Endothelial cell of umbilical vein (primary cell): ENCODE results near the gene PADI1. TPM values are rescaled to one million over a fixed set of nuclear protein-coding genes. Genes with fewer than 3 reads are reported as not detected.

Experiments
- BruUV-seq: library from RNA; stranded (reverse); fragments of 400-500 nt; replicated peaks from 2 replicates; lab custom pipeline; 2021; lab: Mats Ljungman, UMichigan
- CTCF ChIA-PET: fragments of 300-600, 350-600 bp; sonication (Branson Sonifier 250); formaldehyde crosslinking; loops from one replicate; lab custom pipeline; 2021; ENCODE audit warnings: antibody characterized with exemption, inconsistent platforms; lab: Charles Lee
- POLR2A ChIA-PET: fragments of 300-600, 350-600 bp; sonication (Branson Sonifier 250); formaldehyde crosslinking; loops from one replicate; lab custom pipeline; 2021; ENCODE audit warnings: antibody characterized with exemption, inconsistent platforms; lab: Charles Lee
- DNase-seq: peaks from one replicate; pipeline ENCODE4 v3.0.0-alpha.2; 2011; ENCODE audit warnings: low read depth, low spot score
- FAIRE-seq: peaks from 2 replicates; lab custom pipeline; 2011; peaks lifted over from hg19 to GRCh38; lab: Jason Lieb, UNC
- H2AFZ ChIP-seq: 2 replicates; pipeline ENCODE4 v1.6.0; 2012; ENCODE audit warnings: low read depth, low read length, control low read depth, inconsistent platforms
- H3K27ac ChIP-seq: 2 replicates; pipeline ENCODE4 v1.5.1; 2011; ENCODE audit warnings: low read depth, mild to moderate bottlenecking, control low read depth, low read length, moderate library complexity; ENCODE audit not compliant: insufficient read depth
- H3K27me3 ChIP-seq, 2 experiments: 2 replicates each; pipeline versions ENCODE4 v1.6.0 to v1.6.1; 2011; ENCODE audit warnings: low read length in 2 of 2, mixed read lengths in 1 of 2; ENCODE audit not compliant: control insufficient read depth in 2 of 2, insufficient read depth in 2 of 2
- H3K36me3 ChIP-seq, 2 experiments: 2 replicates in 1 of 2; 3 replicates in 1 of 2; pipeline ENCODE4 v1.5.1; 2011; ENCODE audit warnings: low read length in 2 of 2, mild to moderate bottlenecking in 1 of 2, moderate library complexity in 1 of 2; ENCODE audit not compliant: control insufficient read depth in 2 of 2, insufficient read depth in 2 of 2; ENCODE audit errors: extremely low read depth in 1 of 2
- H3K4me1 ChIP-seq: 3 replicates; pipeline ENCODE4 v1.5.1; 2011; ENCODE audit warnings: mild to moderate bottlenecking, low read length; ENCODE audit not compliant: control insufficient read depth, insufficient read depth; ENCODE audit errors: extremely low read depth
- H3K4me2 ChIP-seq: 2 replicates; pipeline ENCODE4 v1.6.1; 2011; ENCODE audit warnings: low read length, control low read depth, mixed read lengths; ENCODE audit not compliant: insufficient read depth
- H3K4me3 ChIP-seq, 3 experiments: fragments of 200-600 bp in 1 of 3; sonication (generic), shearing (Covaris generic) in 1 of 3; replicated peaks in 1 of 3; 2 replicates each; pipeline ENCODE4 v1.5.1; 2011 to 2016; ENCODE audit warnings: control low read depth in 3 of 3, low read length in 3 of 3, mild to moderate bottlenecking in 2 of 3, inconsistent platforms in 1 of 3, low read depth in 1 of 3, moderate library complexity in 1 of 3; ENCODE audit not compliant: insufficient read depth in 1 of 3
- H3K79me2 ChIP-seq: 2 replicates; pipeline ENCODE4 v1.6.0; 2012; ENCODE audit warnings: low read length, inconsistent platforms; ENCODE audit not compliant: control insufficient read depth, insufficient read depth
- H3K9ac ChIP-seq: replicated peaks from 2 replicates; pipeline ENCODE3; 2011; ENCODE audit warnings: low read length, control low read depth; ENCODE audit not compliant: insufficient read depth; ENCODE audit errors: extremely low read depth
- H3K9me1 ChIP-seq: replicated peaks from 3 replicates; pipeline ENCODE4 v1.6.0; 2011; ENCODE audit warnings: mild to moderate bottlenecking, low read length; ENCODE audit not compliant: control insufficient read depth, insufficient read depth; ENCODE audit errors: extremely low read depth
- H3K9me3 ChIP-seq: replicated peaks from 2 replicates; pipeline ENCODE4 v1.5.1; 2012; ENCODE audit warnings: low read length, inconsistent platforms; ENCODE audit not compliant: control insufficient read depth, insufficient read depth
- H4K20me1 ChIP-seq: replicated peaks from 2 replicates; pipeline ENCODE3; 2011; ENCODE audit warnings: mild to moderate bottlenecking, low read length; ENCODE audit not compliant: control insufficient read depth, insufficient read depth; ENCODE audit errors: extremely low read depth
- FOS ChIP-seq: IDR thresholded peaks from 2 replicates; pipeline ENCODE4 v1.6.1; 2011; ENCODE audit warnings: mild to moderate bottlenecking, low read length, moderate library complexity, borderline replicate concordance; ENCODE audit not compliant: insufficient read depth
- GATA2 ChIP-seq: IDR thresholded peaks from 2 replicates; pipeline ENCODE4 v1.7.0; 2011; ENCODE audit warnings: low read depth, mild to moderate bottlenecking, moderate library complexity, mixed read lengths, low read length; ENCODE audit not compliant: insufficient read length, insufficient read depth
- JUN ChIP-seq: IDR thresholded peaks from 2 replicates; pipeline ENCODE4 v1.6.1; 2011; ENCODE audit warnings: borderline replicate concordance, low read depth; ENCODE audit not compliant: insufficient read length, insufficient read depth
- POLR2A ChIP-seq: IDR thresholded peaks from 2 replicates; pipeline ENCODE4 v1.6.1; 2012; ENCODE audit warnings: low read depth, mild to moderate bottlenecking, control low read depth, low read length
- dilution Hi-C: fragments of 300-500 bp; cut with MboI; formaldehyde crosslinking; loops from one replicate; pipeline ENCODE4 v1.15.0; 2019; ENCODE audit warnings: low sequenced_read_pairs; ENCODE audit not compliant: extremely low pct_ligation_motif_present
- intact Hi-C: fragments of 100-400 bp; cut with micrococcal nuclease; formaldehyde crosslinking; loops from one replicate; pipeline ENCODE4 v1.10.0; 2022
- polyA plus RNA-seq, 4 experiments: library from polyadenylated mRNA; depleted of rRNA in 3 of 4; stranded (reverse) in 3 of 4; unstranded in 1 of 4; fragments of >200 nt; gene quantifications; 2 replicates each; pipeline versions ENCODE4 v1.2.1 to v1.2.3, GENCODE V29; 2011 to 2012; ENCODE audit warnings: missing spikeins in 1 of 4
- total RNA-seq: library from RNA; stranded (reverse); gene quantifications from 2 replicates; pipeline ENCODE4 v1.2.3, GENCODE V29; 2021
- TF ChIP-seq, protein P1 (sequence below), 2 donors: IDR thresholded peaks; 1 replicate in 1 of 2; 2 replicates in 1 of 2; pipeline ENCODE4 v1.5.1; 2011; ENCODE audit warnings: low read length in 2 of 2, mild to moderate bottlenecking in 2 of 2, moderate library complexity in 2 of 2, control low read depth in 1 of 2, inconsistent platforms in 1 of 2, low read depth in 1 of 2; ENCODE audit not compliant: insufficient read depth in 1 of 2; ENCODE audit errors: extremely low read depth in 1 of 2

PADI1 gene
- total and polyA plus RNA-seq, 2 donors (not counting 3 experiments of a cell fraction or from before 2014, with no cell fraction given), result 0.01 TPM; not detected in 1

DNA sequence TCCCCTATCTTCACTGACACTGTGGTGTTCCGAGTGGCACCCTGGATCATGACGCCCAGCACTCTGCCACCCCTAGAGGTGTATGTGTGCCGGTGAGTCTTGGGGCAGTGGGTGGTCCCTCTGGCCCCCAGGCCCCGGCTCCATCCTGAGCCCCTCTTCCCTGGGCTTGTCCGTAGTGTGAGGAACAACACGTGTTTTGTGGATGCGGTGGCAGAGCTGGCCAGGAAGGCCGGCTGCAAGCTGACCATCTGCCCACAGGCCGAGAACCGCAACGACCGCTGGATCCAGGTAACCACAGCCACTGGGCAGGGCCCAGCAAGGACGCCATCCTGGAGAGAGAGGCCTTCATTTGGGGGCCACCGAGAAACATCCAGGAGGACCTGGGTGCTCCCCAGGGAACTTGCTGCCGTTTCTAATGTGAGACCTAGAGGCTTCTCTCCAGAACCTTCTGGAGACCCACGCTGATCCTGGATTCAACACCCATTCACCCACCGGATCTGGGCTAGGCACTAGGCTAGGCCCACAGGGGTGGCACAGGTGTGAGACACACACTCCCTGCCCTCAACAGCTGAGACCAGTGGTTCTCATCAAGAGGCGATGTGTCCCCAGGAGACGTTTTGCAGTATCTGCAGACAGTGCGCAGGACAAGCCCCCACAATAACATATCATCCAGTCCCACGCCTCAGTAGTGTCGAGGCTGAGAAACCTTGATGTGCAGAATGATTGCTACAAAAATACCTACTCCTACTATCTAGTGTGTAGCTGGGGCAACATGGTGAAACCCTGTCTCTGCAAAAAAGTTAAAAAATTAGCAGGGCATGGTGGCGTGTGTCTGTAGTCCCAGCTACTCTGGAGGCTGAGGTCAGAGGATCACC is 66.2 kb downstream of the PADI1 start:
- H2AFZ ChIP-seq, result no peak overlapping the region
- no peaks in the 10 kb centered on the region for H4K20me1 ChIP-seq
- no peak for DNase-seq
- intact Hi-C loops, result no loop called here
- H3K27me3 ChIP-seq, result no peaks in the 10 kb centered on the region
- dilution Hi-C loops, result no loop called here
- H3K4me2 ChIP-seq, result no peak overlapping the region
- no peaks in the 10 kb centered on the region for H3K9me1 ChIP-seq
- no peak overlapping the region for H3K9ac ChIP-seq
- no peak for FAIRE-seq
- no peak overlapping the region for H3K27ac ChIP-seq
- no peak for TF ChIP-seq JUN
- TF ChIP-seq FOS, result no peak
- TF ChIP-seq POLR2A, result no peak
- TF ChIP-seq, protein P1, sequence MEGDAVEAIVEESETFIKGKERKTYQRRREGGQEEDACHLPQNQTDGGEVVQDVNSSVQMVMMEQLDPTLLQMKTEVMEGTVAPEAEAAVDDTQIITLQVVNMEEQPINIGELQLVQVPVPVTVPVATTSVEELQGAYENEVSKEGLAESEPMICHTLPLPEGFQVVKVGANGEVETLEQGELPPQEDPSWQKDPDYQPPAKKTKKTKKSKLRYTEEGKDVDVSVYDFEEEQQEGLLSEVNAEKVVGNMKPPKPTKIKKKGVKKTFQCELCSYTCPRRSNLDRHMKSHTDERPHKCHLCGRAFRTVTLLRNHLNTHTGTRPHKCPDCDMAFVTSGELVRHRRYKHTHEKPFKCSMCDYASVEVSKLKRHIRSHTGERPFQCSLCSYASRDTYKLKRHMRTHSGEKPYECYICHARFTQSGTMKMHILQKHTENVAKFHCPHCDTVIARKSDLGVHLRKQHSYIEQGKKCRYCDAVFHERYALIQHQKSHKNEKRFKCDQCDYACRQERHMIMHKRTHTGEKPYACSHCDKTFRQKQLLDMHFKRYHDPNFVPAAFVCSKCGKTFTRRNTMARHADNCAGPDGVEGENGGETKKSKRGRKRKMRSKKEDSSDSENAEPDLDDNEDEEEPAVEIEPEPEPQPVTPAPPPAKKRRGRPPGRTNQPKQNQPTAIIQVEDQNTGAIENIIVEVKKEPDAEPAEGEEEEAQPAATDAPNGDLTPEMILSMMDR (IDR thresholded peaks at IDR 0.05; ENCODE audit: extremely low read depth in 1 of 2, insufficient read depth in 1 of 2, low read depth in 1 of 2, low read length in 2 of 2), result no peak
- no peak for TF ChIP-seq GATA2
- H3K4me1 ChIP-seq, result no peaks in the 10 kb centered on the region
- no peaks in the 10 kb centered on the region for H3K36me3 ChIP-seq
- H3K79me2 ChIP-seq, result no peaks in the 10 kb centered on the region
- ChIA-PET POLR2A (no interaction called here), CTCF (interaction anchor here (1.1 to 4.8 kb wide), 3 partner anchors 8 to 146 kb away, joined by 6 to 31 read pairs (median 22); no protein-coding TSS in a partner anchor)
- H3K9me3 ChIP-seq, result no peaks in the 10 kb centered on the region
- BruUV-seq, result no TSS peak
- H3K4me3 ChIP-seq, result no peak overlapping the region
